ENCODE data around the gene ACCS.

The ACCS gene

GRCh38 chr11:44068180-44068579 is 2.1 kb downstream of the ACCS start:
- no peak overlapping the region for H3K27ac ChIP-seq (ENCODE audit: low read depth, low read length, severe bottlenecking)
- no peak overlapping the region for H3K4me3 ChIP-seq (ENCODE audit: extremely low read depth, insufficient read depth, low read length, poor library complexity, severe bottlenecking)
- no peaks in the 10 kb centered on the region for H3K36me3 ChIP-seq (ENCODE audit: control insufficient read depth, insufficient read depth, low read length)
- WGBS, 2 experiments (ENCODE audit: insufficient coverage in 2 of 2): 100% methylated on average over 1 to 2 of the region's 2 CpGs
- peaks cover 4% of the 10 kb centered on the region for H3K4me1 ChIP-seq (ENCODE audit: control insufficient read depth, insufficient read depth, low read length, poor library complexity, severe bottlenecking)
- H3K9me3 ChIP-seq (ENCODE audit: control insufficient read depth, low read length): no peaks in the 10 kb centered on the region

- Histone ChIP-seq H3K9me3 (ENCODE audit: control insufficient read depth, low read length) (no peaks in the 10 kb centered on the region), H3K27ac (ENCODE audit: low read depth, low read length, severe bottlenecking) (no peak overlapping the region), H3K4me1 (ENCODE audit: control insufficient read depth, insufficient read depth, low read length, poor library complexity, severe bottlenecking) (no peaks in the 10 kb centered on the region), H3K4me3 (ENCODE audit: extremely low read depth, insufficient read depth, low read length, poor library complexity, severe bottlenecking) (no peak overlapping the region), H3K36me3 (ENCODE audit: control insufficient read depth, insufficient read depth, low read length) (no peaks in the 10 kb centered on the region)
- 90 to 100% methylated on average over 2 to 3 of the region's 3 CpGs for WGBS, 2 experiments (ENCODE audit: insufficient coverage in 2 of 2)
These were observed 5.1 kb downstream of the ACCS start for GRCh38 chr11:44071157-44071556.

- Histone ChIP-seq H3K27ac (ENCODE audit: low read depth, low read length, severe bottlenecking) (no peak overlapping the region), H3K36me3 (ENCODE audit: control insufficient read depth, insufficient read depth, low read length) (no peaks in the 10 kb centered on the region), H3K9me3 (ENCODE audit: control insufficient read depth, low read length) (no peaks in the 10 kb centered on the region), H3K4me1 (ENCODE audit: control insufficient read depth, insufficient read depth, low read length, poor library complexity, severe bottlenecking) (no peaks in the 10 kb centered on the region), H3K4me3 (ENCODE audit: extremely low read depth, insufficient read depth, low read length, poor library complexity, severe bottlenecking) (no peak overlapping the region)
- WGBS, 2 experiments (ENCODE audit: insufficient coverage in 2 of 2): 97% methylated on average over 3 to 5 of the region's 8 CpGs
These were observed 6.9 kb downstream of the ACCS start for GRCh38 chr11:44072757-44073658.

GRCh38 chr11:44078794-44079193 is 12.7 kb downstream of the ACCS start:
- Histone ChIP-seq H3K36me3 (ENCODE audit: control insufficient read depth, insufficient read depth, low read length) (no peaks in the 10 kb centered on the region), H3K4me1 (ENCODE audit: control insufficient read depth, insufficient read depth, low read length, poor library complexity, severe bottlenecking) (no peaks in the 10 kb centered on the region), H3K27ac (ENCODE audit: low read depth, low read length, severe bottlenecking) (no peak overlapping the region), H3K9me3 (ENCODE audit: control insufficient read depth, low read length) (peaks cover 4% of the 10 kb centered on the region), H3K4me3 (ENCODE audit: extremely low read depth, insufficient read depth, low read length, poor library complexity, severe bottlenecking) (no peak overlapping the region)
- 93% methylated on average over 4 of the region's 5 CpGs for WGBS, 2 experiments (ENCODE audit: insufficient coverage in 2 of 2)

GRCh38 chr11:44079376-44079775 is 13.3 kb downstream of the ACCS start:
- H3K4me1 ChIP-seq (ENCODE audit: control insufficient read depth, insufficient read depth, low read length, poor library complexity, severe bottlenecking): no peaks in the 10 kb centered on the region
- peaks cover 4% of the 10 kb centered on the region for H3K9me3 ChIP-seq (ENCODE audit: control insufficient read depth, low read length)
- 88 to 100% methylated on average over 1 to 3 of the region's 6 CpGs for WGBS, 2 experiments (ENCODE audit: insufficient coverage in 2 of 2)
- no peak overlapping the region for H3K4me3 ChIP-seq (ENCODE audit: extremely low read depth, insufficient read depth, low read length, poor library complexity, severe bottlenecking)
- no peak overlapping the region for H3K27ac ChIP-seq (ENCODE audit: low read depth, low read length, severe bottlenecking)
- H3K36me3 ChIP-seq (ENCODE audit: control insufficient read depth, insufficient read depth, low read length): no peaks in the 10 kb centered on the region

GRCh38 chr11:44080951-44081350 is 14.9 kb downstream of the ACCS start:
- Histone ChIP-seq H3K9me3 (ENCODE audit: control insufficient read depth, low read length) (peaks cover 4% of the 10 kb centered on the region), H3K4me1 (ENCODE audit: control insufficient read depth, insufficient read depth, low read length, poor library complexity, severe bottlenecking) (no peaks in the 10 kb centered on the region), H3K36me3 (ENCODE audit: control insufficient read depth, insufficient read depth, low read length) (no peaks in the 10 kb centered on the region), H3K4me3 (ENCODE audit: extremely low read depth, insufficient read depth, low read length, poor library complexity, severe bottlenecking) (no peak overlapping the region), H3K27ac (ENCODE audit: low read depth, low read length, severe bottlenecking) (no peak overlapping the region)
- WGBS, 2 experiments (ENCODE audit: insufficient coverage in 2 of 2): 81 to 92% methylated on average over 7 of the region's 9 CpGs

- Histone ChIP-seq H3K4me3 (ENCODE audit: extremely low read depth, insufficient read depth, low read length, poor library complexity, severe bottlenecking) (no peak overlapping the region), H3K36me3 (ENCODE audit: control insufficient read depth, insufficient read depth, low read length) (no peaks in the 10 kb centered on the region), H3K4me1 (ENCODE audit: control insufficient read depth, insufficient read depth, low read length, poor library complexity, severe bottlenecking) (no peaks in the 10 kb centered on the region), H3K27ac (ENCODE audit: low read depth, low read length, severe bottlenecking) (no peak overlapping the region), H3K9me3 (ENCODE audit: control insufficient read depth, low read length) (peaks cover 4% of the 10 kb centered on the region)
- 71 to 100% methylated on average over 1 of the region's 4 CpGs for WGBS, 2 experiments (ENCODE audit: insufficient coverage in 2 of 2)
These were observed 16.6 kb downstream of the ACCS start for GRCh38 chr11:44082645-44083044.

GRCh38 chr11:44083433-44083832 is 17.4 kb downstream of the ACCS start:
- H3K27ac ChIP-seq (ENCODE audit: low read depth, low read length, severe bottlenecking): no peak overlapping the region
- no peak overlapping the region for H3K4me3 ChIP-seq (ENCODE audit: extremely low read depth, insufficient read depth, low read length, poor library complexity, severe bottlenecking)
- WGBS, 2 experiments (ENCODE audit: insufficient coverage in 2 of 2): 88% methylated on average over 8 to 10 of the region's 10 CpGs
- H3K9me3 ChIP-seq (ENCODE audit: control insufficient read depth, low read length): peaks cover 4% of the 10 kb centered on the region
- no peaks in the 10 kb centered on the region for H3K4me1 ChIP-seq (ENCODE audit: control insufficient read depth, insufficient read depth, low read length, poor library complexity, severe bottlenecking)
- H3K36me3 ChIP-seq (ENCODE audit: control insufficient read depth, insufficient read depth, low read length): no peaks in the 10 kb centered on the region

- Histone ChIP-seq H3K27ac (ENCODE audit: low read depth, low read length, severe bottlenecking) (no peak overlapping the region), H3K4me3 (ENCODE audit: extremely low read depth, insufficient read depth, low read length, poor library complexity, severe bottlenecking) (no peak overlapping the region), H3K36me3 (ENCODE audit: control insufficient read depth, insufficient read depth, low read length) (no peaks in the 10 kb centered on the region), H3K9me3 (ENCODE audit: control insufficient read depth, low read length) (peaks cover 7% of the 10 kb centered on the region), H3K4me1 (ENCODE audit: control insufficient read depth, insufficient read depth, low read length, poor library complexity, severe bottlenecking) (no peaks in the 10 kb centered on the region)
- no CpG with 5 or more reads among the region's 5 CpGs for WGBS, 2 experiments (ENCODE audit: insufficient coverage in 2 of 2)
These were observed 17.8 kb downstream of the ACCS start for GRCh38 chr11:44083906-44084305.

GRCh38 chr11:44085330-44085729 is 19.3 kb downstream of the ACCS start:
- H3K27ac ChIP-seq (ENCODE audit: low read depth, low read length, severe bottlenecking): no peak overlapping the region
- H3K4me3 ChIP-seq (ENCODE audit: extremely low read depth, insufficient read depth, low read length, poor library complexity, severe bottlenecking): no peak overlapping the region
- H3K9me3 ChIP-seq (ENCODE audit: control insufficient read depth, low read length): peaks cover 11% of the 10 kb centered on the region
- H3K36me3 ChIP-seq (ENCODE audit: control insufficient read depth, insufficient read depth, low read length): no peaks in the 10 kb centered on the region
- WGBS, 2 experiments (ENCODE audit: insufficient coverage in 2 of 2): 100% methylated on average over 1 of the region's 1 CpG; no CpG with 5 or more reads in 1 of the 2 experiments
- no peaks in the 10 kb centered on the region for H3K4me1 ChIP-seq (ENCODE audit: control insufficient read depth, insufficient read depth, low read length, poor library complexity, severe bottlenecking)

- H3K4me1 ChIP-seq (ENCODE audit: control insufficient read depth, insufficient read depth, low read length, poor library complexity, severe bottlenecking): no peaks in the 10 kb centered on the region
- WGBS, 2 experiments (ENCODE audit: insufficient coverage in 2 of 2): 92 to 97% methylated on average over 4 of the region's 4 CpGs
- no peak overlapping the region for H3K4me3 ChIP-seq (ENCODE audit: extremely low read depth, insufficient read depth, low read length, poor library complexity, severe bottlenecking)
- H3K36me3 ChIP-seq (ENCODE audit: control insufficient read depth, insufficient read depth, low read length): no peaks in the 10 kb centered on the region
- no peak overlapping the region for H3K27ac ChIP-seq (ENCODE audit: low read depth, low read length, severe bottlenecking)
- peaks cover 7% of the 10 kb centered on the region for H3K9me3 ChIP-seq (ENCODE audit: control insufficient read depth, low read length)
These were observed 22.3 kb downstream of the ACCS start for GRCh38 chr11:44088377-44088776.

Data from mesodermal cell (in vitro differentiated cells).